HepG2 (cell line): ENCODE results near the gene CDH12.
"Not testable (repeated sequence)": the region's sequence is repeated elsewhere in the genome, so short reads cannot be mapped to it uniquely, and the experiment has no call there.

Experiments used
- AGO2 ChIP-seq: fragments of 200-400 bp; formaldehyde crosslinking; optimal IDR thresholded peaks from 2 replicates; pipeline ENCODE3; 2017; ENCODE audit warnings: mild to moderate bottlenecking, low read depth, low read length, moderate library complexity
- ATF3 ChIP-seq: sonication (generic); formaldehyde crosslinking; IDR thresholded peaks from 2 replicates; pipeline ENCODE4 v1.4.0; 2020; ENCODE audit warnings: missing genetic modification reagents
- CBFB ChIP-seq: sonication (generic); formaldehyde crosslinking; IDR thresholded peaks from 2 replicates; pipeline ENCODE4 v1.4.0; 2020; ENCODE audit warnings: missing genetic modification reagents
- CTCF ChIP-seq: sonication (generic); formaldehyde crosslinking; IDR thresholded peaks from 2 replicates; pipeline ENCODE4 v1.5.0; 2020; ENCODE audit warnings: mild to moderate bottlenecking, missing genetic modification reagents, moderate library complexity
- ELF4 ChIP-seq: sonication (generic); formaldehyde crosslinking; IDR thresholded peaks from 2 replicates; pipeline ENCODE4 v1.5.0; 2020; ENCODE audit warnings: missing genetic modification reagents, mild to moderate bottlenecking, moderate library complexity, borderline replicate concordance
- ERF ChIP-seq: IDR thresholded peaks from 2 replicates; pipeline ENCODE4 v1.6.1; 2018; ENCODE audit warnings: missing biosample characterization, missing genetic modification reagents
- MAX ChIP-seq: IDR thresholded peaks from 2 replicates; pipeline ENCODE4 v1.6.1; 2012; ENCODE audit warnings: inconsistent platforms
- NFE2L2 ChIP-seq: fragments of 150-350 bp; IDR thresholded peaks from 2 replicates; pipeline ENCODE4 v1.6.1; 2014; ENCODE audit warnings: low read length
- NRL ChIP-seq: sonication (generic); formaldehyde crosslinking; IDR thresholded peaks from 2 replicates; pipeline ENCODE4 v1.5.0; 2020; ENCODE audit warnings: missing genetic modification reagents, mild to moderate bottlenecking, moderate library complexity, borderline replicate concordance
- POGK ChIP-seq: sonication (generic); formaldehyde crosslinking; conservative IDR thresholded peaks from 2 replicates; pipeline ENCODE4 v1.8.0; 2022; ENCODE audit warnings: mild to moderate bottlenecking, moderate library complexity, missing genetic modification reagents
- POLR2A ChIP-seq, 2 experiments: IDR thresholded peaks; 2 replicates each; pipeline ENCODE4 v1.6.1; 2011; ENCODE audit warnings: low read depth in 2 of 2, low read length in 2 of 2, mild to moderate bottlenecking in 1 of 2, moderate library complexity in 1 of 2; ENCODE audit not compliant: insufficient read depth in 1 of 2
- PREB ChIP-seq: sonication (generic); formaldehyde crosslinking; IDR thresholded peaks from 2 replicates; pipeline ENCODE4 v1.4.0; 2020; ENCODE audit warnings: missing genetic modification reagents

GRCh38 chr5:22156953-22157352 is 696.2 kb downstream of the CDH12 start:
- not testable (repeated sequence) for TF ChIP-seq AGO2; NRL (CRISPR knock-in tag); PREB (CRISPR knock-in tag); ERF; ATF3 (CRISPR knock-in tag); ELF4 (CRISPR knock-in tag); CBFB (CRISPR knock-in tag); POLR2A (IDR thresholded peaks at IDR 0.05; ENCODE audit: insufficient read depth in 1 of 2, low read depth in 2 of 2, low read length in 2 of 2); MAX; CTCF (CRISPR knock-in tag); NFE2L2; POGK (CRISPR knock-in tag)
